ENCODE measurements around the gene CBX3. TPM values are rescaled to one million over a fixed set of nuclear protein-coding genes. Genes with fewer than 3 reads are reported as not detected.
A peak's percentile ranks its signal among the peaks of the same experiment; 100 is the strongest.

CBX3 gene
- total and polyA plus RNA-seq, 4 donors = 26.9 to 53.3 (median 33.0) TPM

GRCh38 chr7:26179826-26180497 lies 21.6 kb upstream of the CBX3 start (continued):
- TF ChIP-seq REST (IDR thresholded peaks at IDR 0.05) (no peak), EGR1 (IDR thresholded peaks at IDR 0.05; ENCODE audit: low read depth in 2 of 2) (no peak), JUND (IDR thresholded peaks at IDR 0.05) (no peak), ZBTB33 (IDR thresholded peaks at IDR 0.05) (no peak), RAD21 (IDR thresholded peaks at IDR 0.05) (no peak), MAX (IDR thresholded peaks at IDR 0.05) (no peak)

GRCh38 chr7:26180792-26181198 lies 20.8 kb upstream of the CBX3 start:
- 27% methylated on average over 5 of the region's 5 CpGs for WGBS
- no peak for TF ChIP-seq EGR1 (IDR thresholded peaks at IDR 0.05; ENCODE audit: low read depth in 2 of 2)
- TF ChIP-seq HNF4A (conservative IDR thresholded peaks at IDR 0.05) = peak; percentile 16 to 51
- no peak for TF ChIP-seq ZBTB33 (IDR thresholded peaks at IDR 0.05)
- Histone ChIP-seq H3K27me3 (ENCODE audit: control insufficient read depth in 4 of 4, insufficient read depth in 4 of 4, low read length in 3 of 4) (no peaks in the 10 kb centered on the region), H3K9me3 (ENCODE audit: control insufficient read depth in 4 of 4, low read length in 3 of 4) (no peaks in the 10 kb centered on the region), H3K27ac (ENCODE audit: low read depth in 1 of 2, low read length in 2 of 2) (no peak overlapping the region), H3K9ac (ENCODE audit: low read depth in 1 of 2, low read length in 2 of 2) (no peak overlapping the region), H3K36me3 (ENCODE audit: control insufficient read depth in 4 of 4, insufficient read depth in 3 of 4, low read depth in 1 of 4, low read length in 3 of 4) (no peaks in the 10 kb centered on the region), H3K4me1 (ENCODE audit: control insufficient read depth in 4 of 4, insufficient read depth in 4 of 4, low read length in 3 of 4) (peaks cover 0 to 7% (median 3%) of the 10 kb centered on the region in 4 donors), H3K4me3 (ENCODE audit: low read depth in 1 of 3, low read length in 3 of 3) (no peak overlapping the region)
- DNase-seq (ENCODE audit: low spot score) = no peak

GRCh38 chr7:26181474-26182227 lies 19.9 kb upstream of the CBX3 start:
- peaks cover 0 to 10% (median 3%) of the 10 kb centered on the region in 4 donors for H3K4me1 ChIP-seq (ENCODE audit: control insufficient read depth in 4 of 4, insufficient read depth in 4 of 4, low read length in 3 of 4)
- TF ChIP-seq HNF4G (IDR thresholded peaks at IDR 0.05) = no peak
- no peak for TF ChIP-seq FOXA1 (IDR thresholded peaks at IDR 0.05)
- TF ChIP-seq RAD21 (IDR thresholded peaks at IDR 0.05) = no peak
- TF ChIP-seq RXRA (IDR thresholded peaks at IDR 0.05) = no peak
- no peak for TF ChIP-seq NR2F2 (IDR thresholded peaks at IDR 0.05)
- TF ChIP-seq EGR1 (IDR thresholded peaks at IDR 0.05; ENCODE audit: low read depth in 2 of 2) = no peak
- no peak for TF ChIP-seq FOXA2 (IDR thresholded peaks at IDR 0.05)
- no peak for TF ChIP-seq MAX (IDR thresholded peaks at IDR 0.05)
- no peak for TF ChIP-seq REST (IDR thresholded peaks at IDR 0.05)
- TF ChIP-seq ZBTB33 (IDR thresholded peaks at IDR 0.05) = no peak

More at GRCh38 chr7:26181474-26182227, 19.9 kb upstream of the CBX3 start:
- Histone ChIP-seq H3K9ac (ENCODE audit: low read depth in 1 of 2, low read length in 2 of 2) (no peak overlapping the region), H3K36me3 (ENCODE audit: control insufficient read depth in 4 of 4, insufficient read depth in 3 of 4, low read depth in 1 of 4, low read length in 3 of 4) (no peaks in the 10 kb centered on the region), H3K27ac (ENCODE audit: low read depth in 1 of 2, low read length in 2 of 2) (no peak overlapping the region), H3K9me3 (ENCODE audit: control insufficient read depth in 4 of 4, low read length in 3 of 4) (no peaks in the 10 kb centered on the region), H3K27me3 (ENCODE audit: control insufficient read depth in 4 of 4, insufficient read depth in 4 of 4, low read length in 3 of 4) (no peaks in the 10 kb centered on the region), H3K4me3 (ENCODE audit: low read depth in 1 of 3, low read length in 3 of 3) (no peak overlapping the region)
- WGBS = 90% methylated on average over 3 of the region's 3 CpGs
- DNase-seq (ENCODE audit: low spot score) = no peak
